ENCODE measurements around the gene SHTN1. TPM values are rescaled to one million over a fixed set of nuclear protein-coding genes. Genes with fewer than 3 reads are reported as not detected.

SHTN1 gene
- total RNA-seq, 1 donor from 2014 or later: 21.1 TPM

- DNase-seq (ENCODE audit: low spot score): no peak
Measured at GRCh38 chr10:116836083-116836482, 168.9 kb downstream of the SHTN1 start.

DNA sequence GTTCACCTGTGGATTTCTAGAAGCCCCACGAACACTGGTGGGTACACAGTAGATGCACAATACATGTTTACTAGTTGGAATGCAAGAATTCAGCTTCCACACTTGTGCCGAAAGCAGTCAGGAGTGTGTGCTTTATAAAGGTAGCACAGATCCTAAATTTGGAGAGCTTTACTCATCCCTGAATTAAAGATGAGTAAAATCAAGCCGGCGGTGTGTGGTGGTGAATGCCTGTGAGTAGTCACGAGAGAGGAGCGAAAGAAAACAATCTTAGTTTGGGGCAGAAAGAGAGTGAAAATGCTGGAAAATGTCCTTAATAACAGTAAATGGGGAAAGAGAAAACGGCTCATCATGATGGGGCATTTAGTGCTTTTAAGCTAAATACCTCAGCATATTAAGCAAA, 169.3 kb downstream of the SHTN1 start:
- DNase-seq (ENCODE audit: low spot score): no peak

- DNase-seq (ENCODE audit: low spot score): no peak
Measured at GRCh38 chr10:116833986-116834985, 170.7 kb downstream of the SHTN1 start.

GRCh38 chr10:116831790-116832189, 173.2 kb downstream of the SHTN1 start:
- no peak for DNase-seq (ENCODE audit: low spot score)

Other genes starting within 250 kb of the SHTN1 start
- gene ENO4, start 155.7 kb downstream of the SHTN1 start, total RNA-seq: 0.45 TPM
- gene VAX1, start 133.1 kb upstream of the SHTN1 start, total RNA-seq: not detected
- gene KCNK18, start 192.3 kb upstream of the SHTN1 start, total RNA-seq: not detected
- 0.42 TPM for gene SLC18A2, start 235.9 kb upstream of the SHTN1 start, total RNA-seq